HepG2 (cell line): ENCODE data around the gene GRB10.

Experiments used
- BCL6 ChIP-seq: IDR thresholded peaks from 2 replicates; pipeline ENCODE4 v1.6.1; 2016; ENCODE audit warnings: missing genetic modification reagents, missing compliant biosample characterization
- MED8 ChIP-seq: sonication (generic); formaldehyde crosslinking; IDR thresholded peaks from 2 replicates; pipeline ENCODE4 v1.8.1; 2023; ENCODE audit warnings: mild to moderate bottlenecking, missing genetic modification reagents; ENCODE audit not compliant: insufficient replicate concordance
- NFE2 ChIP-seq: sonication (generic); formaldehyde crosslinking; IDR thresholded peaks from 2 replicates; pipeline ENCODE4 v1.4.0; 2020; ENCODE audit warnings: missing genetic modification reagents
- ZFAT ChIP-seq: sonication (generic); formaldehyde crosslinking; conservative IDR thresholded peaks from 2 replicates; pipeline ENCODE4 v1.8.1; 2023; ENCODE audit warnings: missing genetic modification reagents, inconsistent platforms
- ZFP41 ChIP-seq: sonication (generic); formaldehyde crosslinking; IDR thresholded peaks from 2 replicates; pipeline ENCODE4 v1.4.0; 2020; ENCODE audit warnings: mild to moderate bottlenecking, missing genetic modification reagents, borderline replicate concordance
- ZMAT3 ChIP-seq: sonication (generic); formaldehyde crosslinking; conservative IDR thresholded peaks from 2 replicates; pipeline ENCODE4 v1.7.0; 2021; ENCODE audit warnings: missing genetic modification reagents
- ZNF564 ChIP-seq: sonication (generic); formaldehyde crosslinking; IDR thresholded peaks from 2 replicates; pipeline ENCODE4 v1.8.1; 2023; ENCODE audit warnings: mild to moderate bottlenecking, missing genetic modification reagents

DNA sequence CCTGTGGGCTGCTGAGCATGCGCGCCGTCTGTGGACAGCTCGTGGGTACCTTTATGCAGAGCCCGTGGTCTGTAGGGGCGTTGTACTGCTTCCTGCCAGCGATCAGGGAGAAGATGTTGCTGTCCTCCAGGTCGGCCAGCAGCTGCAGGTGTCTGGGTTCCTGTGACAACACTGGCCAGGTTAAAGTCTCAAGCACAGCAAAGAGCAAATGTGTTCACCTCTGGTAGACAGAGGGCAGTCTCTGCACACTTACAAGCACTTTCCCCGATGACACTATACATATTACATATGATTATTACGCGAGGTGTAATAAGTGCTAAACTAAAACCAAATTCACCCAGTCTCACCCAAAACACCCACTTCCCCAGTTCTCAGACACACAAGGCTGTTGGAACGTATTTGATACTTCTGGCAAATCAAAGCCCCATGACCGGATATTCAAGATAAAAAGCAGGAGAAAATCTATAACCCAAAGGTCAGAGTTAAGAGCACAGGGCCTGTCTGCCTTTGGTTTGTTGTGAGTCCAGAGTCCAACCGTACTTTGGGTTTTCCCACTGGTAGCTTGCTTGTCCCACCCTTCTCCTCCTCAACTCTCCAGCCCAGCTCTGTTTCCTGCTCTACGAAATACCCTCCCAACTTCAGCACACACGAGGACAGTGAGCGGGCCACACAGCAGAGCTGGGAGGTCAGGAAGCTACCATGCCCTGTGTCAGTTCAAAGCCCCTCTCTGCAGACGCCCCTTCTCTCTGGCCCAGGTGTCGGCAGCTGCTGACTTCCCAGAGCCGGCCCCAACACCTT, 167.8 kb downstream of the GRB10 start:
- TF ChIP-seq MED8 (CRISPR knock-in tag) (no peak), BCL6 (CRISPR knock-in tag) (0 out of 2 replicates have a peak, but pooled peaks have one; percentile 22), ZMAT3 (CRISPR knock-in tag) (no peak; the same call in 1 of the 2 replicates), ZFAT (CRISPR knock-in tag) (no peak), NFE2 (CRISPR knock-in tag) (no peak), ZNF564 (CRISPR knock-in tag) (no peak), ZFP41 (CRISPR knock-in tag) (no peak)
